ENCODE measurements around the gene VPS13A.

DNA sequence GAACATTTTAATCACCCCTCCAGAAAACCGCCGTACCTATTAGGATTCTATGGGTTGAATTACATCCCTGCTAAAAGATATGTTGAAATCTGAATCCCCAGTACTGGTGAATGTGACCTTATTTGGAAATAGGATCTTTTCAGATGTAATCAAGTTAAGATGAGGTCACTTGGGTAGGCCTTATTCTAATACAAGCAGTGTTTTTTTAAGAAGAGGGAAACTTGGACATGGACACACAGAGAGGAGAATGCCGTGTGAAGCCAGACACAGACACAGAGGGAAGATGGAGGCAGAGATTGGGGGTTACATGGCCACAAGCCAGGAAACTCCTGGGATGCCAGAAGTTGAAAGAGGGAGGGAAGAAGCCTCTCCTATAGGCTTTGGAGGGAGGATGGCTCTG is 287.3 kb downstream of the VPS13A start:
- TF ChIP-seq, protein P1, sequence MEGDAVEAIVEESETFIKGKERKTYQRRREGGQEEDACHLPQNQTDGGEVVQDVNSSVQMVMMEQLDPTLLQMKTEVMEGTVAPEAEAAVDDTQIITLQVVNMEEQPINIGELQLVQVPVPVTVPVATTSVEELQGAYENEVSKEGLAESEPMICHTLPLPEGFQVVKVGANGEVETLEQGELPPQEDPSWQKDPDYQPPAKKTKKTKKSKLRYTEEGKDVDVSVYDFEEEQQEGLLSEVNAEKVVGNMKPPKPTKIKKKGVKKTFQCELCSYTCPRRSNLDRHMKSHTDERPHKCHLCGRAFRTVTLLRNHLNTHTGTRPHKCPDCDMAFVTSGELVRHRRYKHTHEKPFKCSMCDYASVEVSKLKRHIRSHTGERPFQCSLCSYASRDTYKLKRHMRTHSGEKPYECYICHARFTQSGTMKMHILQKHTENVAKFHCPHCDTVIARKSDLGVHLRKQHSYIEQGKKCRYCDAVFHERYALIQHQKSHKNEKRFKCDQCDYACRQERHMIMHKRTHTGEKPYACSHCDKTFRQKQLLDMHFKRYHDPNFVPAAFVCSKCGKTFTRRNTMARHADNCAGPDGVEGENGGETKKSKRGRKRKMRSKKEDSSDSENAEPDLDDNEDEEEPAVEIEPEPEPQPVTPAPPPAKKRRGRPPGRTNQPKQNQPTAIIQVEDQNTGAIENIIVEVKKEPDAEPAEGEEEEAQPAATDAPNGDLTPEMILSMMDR (IDR thresholded peaks at IDR 0.05; ENCODE audit: poor library complexity, severe bottlenecking), result no peak
- TF ChIP-seq RAD21 (conservative IDR thresholded peaks at IDR 0.05) (no peak), SMC3 (conservative IDR thresholded peaks at IDR 0.05; ENCODE audit: poor library complexity) (no peak)

Data from neural cell (in vitro differentiated cells).